ENCODE measurements around the gene RPTOR.

RPTOR gene

DNA sequence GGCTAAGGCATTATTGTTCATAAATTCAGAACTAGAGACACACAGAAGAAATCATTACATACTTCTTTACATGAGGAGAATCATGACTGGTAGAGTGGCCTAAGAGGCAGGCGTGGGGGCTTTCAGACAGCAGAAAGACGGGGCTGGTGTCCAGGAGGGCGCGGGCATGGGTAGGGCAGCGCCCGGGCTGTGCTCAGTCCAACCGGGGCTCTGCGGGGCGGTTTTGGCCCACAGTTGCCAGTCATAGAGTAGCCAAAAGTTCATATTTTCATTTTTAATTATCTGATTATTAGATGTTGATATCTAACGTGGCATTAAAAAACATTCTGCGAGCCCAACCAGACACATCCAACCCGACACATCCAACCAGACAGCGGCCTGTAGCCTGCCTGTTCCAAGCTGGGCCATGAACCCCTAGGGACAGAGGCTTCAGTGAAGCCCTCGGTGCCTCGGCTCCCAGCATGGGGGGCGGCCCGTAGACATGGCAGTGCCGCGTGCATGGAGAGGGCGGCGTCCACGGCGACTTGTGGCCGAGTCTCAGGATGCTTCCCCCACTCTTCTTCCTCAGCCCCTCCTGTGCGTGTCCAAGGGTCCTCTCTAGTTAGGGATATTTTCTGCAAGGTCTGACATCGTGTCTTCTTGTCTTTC, 284.7 kb downstream of the RPTOR start:
- DNase-seq (ENCODE audit: low read depth in 2 of 2), result no peak

DNA sequence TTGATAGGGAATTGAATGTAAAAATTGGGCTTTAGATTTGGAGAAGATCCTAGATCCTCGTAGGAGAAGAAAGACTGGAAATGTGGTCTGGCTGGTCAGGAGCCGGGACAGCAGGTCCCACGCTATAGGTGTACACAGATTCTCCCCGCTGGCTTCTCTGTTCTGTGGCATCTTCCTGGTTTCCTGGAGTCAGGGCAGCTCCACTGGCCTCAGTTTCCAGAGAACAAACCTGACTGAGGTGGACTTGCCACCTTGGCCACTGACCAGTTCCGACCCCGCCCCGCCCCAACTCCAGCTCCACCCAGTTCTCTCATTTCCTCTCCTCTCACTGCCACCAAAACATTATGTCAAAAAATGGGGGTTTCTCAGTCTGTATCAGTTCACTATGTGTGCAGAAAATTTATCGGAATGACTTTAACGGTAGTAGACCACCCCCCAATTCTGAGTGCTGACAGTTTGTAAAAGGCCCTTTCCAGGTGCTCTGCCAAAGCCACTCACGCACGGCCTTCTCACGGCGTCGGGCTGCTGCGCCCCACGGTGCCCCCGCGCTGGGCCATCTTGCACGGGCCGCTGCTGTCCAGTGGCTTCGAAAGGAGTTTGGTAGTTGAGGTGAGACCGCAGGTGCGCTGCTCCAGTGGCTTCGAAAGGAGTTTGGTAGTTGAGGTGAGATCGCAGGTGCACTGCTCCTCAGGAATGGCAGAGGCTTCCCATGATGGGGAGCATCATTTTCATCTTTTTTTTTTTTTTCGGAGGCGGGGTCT, 285.6 kb downstream of the RPTOR start:
- no peak for DNase-seq (ENCODE audit: low read depth in 2 of 2)

DNA sequence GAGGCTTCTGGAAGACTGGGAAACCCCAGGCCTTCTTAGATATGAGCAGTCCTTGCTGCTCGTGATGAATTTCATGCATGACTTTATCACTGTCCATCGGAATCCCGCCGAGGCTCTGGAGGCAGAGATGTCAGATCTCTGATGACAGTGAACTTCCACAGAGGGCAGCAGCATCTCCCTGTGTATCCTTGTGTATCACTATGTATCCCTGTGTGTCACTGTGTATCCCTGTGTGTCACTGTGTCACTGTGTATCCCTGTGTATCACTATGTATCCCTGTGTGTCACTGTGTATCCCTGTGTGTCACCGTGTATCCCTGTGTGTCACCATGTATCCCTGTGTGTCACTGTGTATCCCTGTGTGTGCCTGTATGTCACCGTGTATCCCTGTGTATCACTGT, 286.9 kb downstream of the RPTOR start:
- DNase-seq (ENCODE audit: low read depth in 2 of 2), result no peak

DNA sequence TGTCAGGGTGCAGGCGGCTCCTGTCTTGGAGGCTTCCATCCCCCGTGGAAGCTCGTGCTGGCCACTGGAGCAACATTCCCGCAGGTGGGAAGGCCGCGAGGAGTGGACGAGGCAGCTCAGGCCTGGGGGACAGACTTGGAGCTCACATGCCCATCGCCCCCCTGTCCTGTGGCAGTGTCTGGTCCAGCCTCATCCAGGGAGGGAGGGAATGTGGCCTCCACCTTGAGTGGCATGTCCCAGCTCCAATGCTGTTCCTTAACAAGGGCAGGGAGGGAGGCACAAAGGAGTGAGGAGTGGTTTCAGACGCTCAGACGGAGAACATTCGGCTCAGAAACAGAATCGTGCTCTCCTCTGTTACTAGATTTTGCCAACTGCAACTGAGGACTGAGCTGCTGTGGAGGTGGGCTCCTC, 287.6 kb downstream of the RPTOR start:
- DNase-seq (ENCODE audit: low read depth in 2 of 2), result no peak

DNA sequence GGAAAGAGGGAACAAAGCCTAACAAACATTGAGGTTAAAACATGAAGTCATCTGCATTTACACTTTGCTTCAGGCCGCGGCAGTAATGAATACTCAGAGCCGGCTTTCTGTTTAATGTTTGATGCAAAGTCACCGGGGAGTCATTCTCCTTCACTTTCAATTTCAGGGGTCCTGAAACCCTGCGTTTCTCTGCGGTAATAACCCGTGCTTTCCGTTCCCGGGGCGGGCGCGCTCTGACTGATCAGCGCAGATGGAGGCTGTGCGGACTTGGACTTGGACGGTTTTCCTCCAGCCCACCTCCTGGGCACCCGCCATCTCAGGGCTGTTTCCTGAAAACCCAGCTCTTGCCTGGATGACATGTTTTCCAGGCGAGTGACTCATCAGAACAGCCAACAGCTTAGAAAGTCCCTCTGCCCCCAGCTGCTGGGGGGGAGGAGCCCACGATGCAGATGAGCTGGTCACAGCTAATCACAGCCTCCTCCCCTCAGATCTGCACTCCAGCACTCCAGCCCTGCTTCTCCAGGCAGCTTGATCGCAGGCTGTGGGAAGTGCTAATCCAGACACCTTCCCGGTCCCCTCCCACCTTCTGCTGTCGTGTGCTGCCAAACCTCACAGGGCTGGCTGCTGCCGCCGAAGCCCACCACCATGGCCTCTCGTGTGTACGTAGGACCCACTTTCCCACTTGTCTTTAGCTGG, 288.4 kb downstream of the RPTOR start:
- peak; percentile 73 to 81 for DNase-seq (ENCODE audit: low read depth in 2 of 2)

DNA sequence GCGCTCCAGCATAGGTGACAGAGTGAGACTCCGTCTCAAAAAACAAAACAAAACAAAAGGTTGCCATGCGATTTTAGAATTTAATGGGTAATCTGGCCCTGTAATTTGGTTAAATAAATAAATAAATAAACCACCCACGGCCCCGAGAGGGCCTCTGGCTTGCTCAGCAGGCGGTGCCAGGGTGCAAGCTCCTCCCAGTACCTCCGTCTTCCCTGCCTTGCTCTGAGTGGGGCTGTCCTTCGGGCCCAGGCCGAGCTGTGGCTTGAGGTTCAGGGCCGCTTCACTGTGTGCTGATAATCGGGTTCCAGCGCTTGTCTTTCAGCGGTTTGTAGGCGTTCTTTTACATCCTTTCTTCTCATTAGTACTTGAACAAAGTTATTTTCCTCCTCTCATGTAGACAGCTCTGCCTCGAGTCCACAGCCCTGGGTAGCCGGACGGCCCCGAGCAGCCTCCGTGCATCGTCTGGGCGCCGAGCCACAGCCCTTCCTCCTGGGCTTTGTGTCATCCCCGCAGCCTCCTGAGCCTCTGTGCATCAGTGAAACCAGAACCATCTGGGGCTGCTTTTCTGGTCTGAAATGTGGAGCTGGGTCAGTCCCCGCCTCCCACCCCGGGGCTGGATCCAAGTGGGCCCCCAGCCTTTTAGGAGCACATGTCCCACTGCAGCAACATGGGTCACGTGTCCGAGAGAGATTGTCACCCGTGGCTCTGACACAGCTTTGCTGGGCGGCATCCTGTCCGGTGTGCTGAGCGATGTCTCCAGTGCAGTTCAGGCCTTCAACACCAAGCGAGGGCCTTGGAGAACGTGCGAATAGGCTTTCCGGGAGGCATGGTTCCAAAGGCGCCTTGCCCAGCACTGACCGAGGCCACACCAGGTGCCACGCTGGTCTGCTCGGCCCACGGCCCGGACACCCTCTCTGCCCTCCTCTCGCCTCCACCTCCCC, 289.6 kb downstream of the RPTOR start:
- DNase-seq (ENCODE audit: low read depth in 2 of 2), result no peak

DNA sequence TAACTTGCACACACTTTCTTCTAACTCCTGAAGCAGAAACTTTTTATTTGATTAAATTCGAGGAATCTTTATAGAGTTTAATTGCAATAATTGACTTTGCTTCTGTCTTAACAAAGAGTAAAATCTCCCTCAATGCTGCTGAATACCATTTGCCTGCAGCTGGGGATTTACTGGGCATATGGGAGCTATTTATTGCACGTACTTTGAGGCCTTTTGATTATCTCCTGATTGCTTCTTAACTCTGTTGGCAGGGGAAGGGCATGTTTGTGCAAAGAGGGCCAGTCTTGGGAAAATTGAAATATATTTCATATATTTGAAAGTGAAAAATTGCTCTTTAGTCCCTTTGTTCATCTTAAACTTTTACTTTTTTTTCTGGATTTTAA, 290.2 kb downstream of the RPTOR start:
- no peak for DNase-seq (ENCODE audit: low read depth in 2 of 2)

DNA sequence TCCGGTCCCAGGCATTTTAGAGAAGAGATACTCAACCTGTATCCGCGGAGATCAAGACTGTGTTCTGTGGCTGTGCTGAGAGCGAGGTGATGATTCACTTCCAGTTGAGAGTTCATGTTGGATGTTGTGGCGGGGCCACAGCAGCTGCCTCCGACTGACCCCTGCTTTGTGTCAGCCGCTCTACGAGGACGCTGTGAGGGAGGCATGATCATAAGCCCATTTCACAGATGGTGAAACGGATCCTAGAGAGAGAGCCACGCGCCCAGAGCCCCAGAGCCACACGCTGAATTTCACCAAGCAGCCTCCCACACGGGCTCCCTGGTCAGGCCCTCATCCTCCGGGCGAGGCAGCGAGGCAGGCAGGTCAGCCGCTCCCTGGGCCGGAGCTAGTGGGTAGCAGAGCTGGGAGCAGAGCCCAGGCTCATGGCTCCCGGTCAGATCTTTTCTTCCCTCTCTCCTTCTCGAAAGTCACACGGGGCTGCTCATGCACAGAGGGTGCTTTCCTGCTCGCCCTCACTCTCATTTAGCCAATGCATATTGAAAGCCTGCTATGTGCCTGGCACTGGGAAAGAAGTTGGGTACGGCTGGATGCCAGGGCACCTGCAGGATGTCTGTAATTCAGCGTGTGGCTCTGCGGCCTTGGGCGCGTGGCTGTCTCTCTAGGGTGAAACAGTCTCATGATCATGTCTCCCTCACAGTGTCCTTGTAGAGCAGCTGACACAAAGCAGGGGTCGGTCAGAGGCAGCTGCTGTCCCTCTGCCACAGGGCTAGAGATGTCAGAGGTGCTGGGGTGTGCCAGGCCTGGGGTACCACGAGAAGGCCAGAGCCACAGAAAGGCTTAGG, 291.4 kb downstream of the RPTOR start:
- no peak for DNase-seq (ENCODE audit: low read depth in 2 of 2)

DNA sequence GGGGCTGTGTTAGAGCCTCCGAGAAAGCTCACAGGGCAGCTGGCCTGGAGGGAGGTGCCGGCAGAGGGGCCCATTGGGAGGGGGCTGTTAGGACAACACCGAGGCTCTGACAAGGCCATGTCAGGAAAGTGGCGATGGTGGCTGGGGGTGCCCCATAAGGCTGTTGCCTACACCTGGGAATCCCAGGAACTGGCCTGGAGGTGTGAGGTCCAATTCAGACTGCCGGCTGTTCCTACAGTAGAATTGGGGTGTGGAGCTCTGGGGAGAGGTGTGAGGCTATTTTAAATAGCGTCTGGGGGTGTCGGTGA, 292.0 kb downstream of the RPTOR start:
- DNase-seq (ENCODE audit: low read depth in 2 of 2), result no peak

DNA sequence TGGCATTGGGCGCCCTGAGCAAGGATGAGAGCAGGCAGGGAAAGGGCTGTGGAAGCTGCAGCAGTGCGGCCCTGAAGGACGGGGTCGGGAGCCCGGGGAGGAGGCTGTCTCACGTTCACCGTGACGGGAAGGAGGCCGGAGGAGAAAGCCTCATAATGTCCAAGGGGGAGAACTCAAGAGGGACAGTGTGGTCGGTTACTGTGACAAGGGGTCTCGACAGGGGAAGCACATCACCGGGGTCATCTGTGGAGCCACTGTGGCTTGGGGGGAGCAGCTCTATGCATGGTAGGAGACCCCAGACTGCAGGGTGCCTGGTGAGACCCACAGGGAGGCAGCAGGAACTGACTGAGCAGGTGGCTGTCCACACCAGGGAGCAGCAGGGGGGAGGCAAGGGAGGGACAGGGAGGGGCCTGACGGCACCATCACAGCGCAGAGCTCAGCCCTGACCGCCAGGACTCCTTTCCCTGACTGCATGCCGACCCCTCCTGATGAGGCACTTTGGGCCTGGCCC, 292.4 kb downstream of the RPTOR start:
- no peak for DNase-seq (ENCODE audit: low read depth in 2 of 2)

DNA sequence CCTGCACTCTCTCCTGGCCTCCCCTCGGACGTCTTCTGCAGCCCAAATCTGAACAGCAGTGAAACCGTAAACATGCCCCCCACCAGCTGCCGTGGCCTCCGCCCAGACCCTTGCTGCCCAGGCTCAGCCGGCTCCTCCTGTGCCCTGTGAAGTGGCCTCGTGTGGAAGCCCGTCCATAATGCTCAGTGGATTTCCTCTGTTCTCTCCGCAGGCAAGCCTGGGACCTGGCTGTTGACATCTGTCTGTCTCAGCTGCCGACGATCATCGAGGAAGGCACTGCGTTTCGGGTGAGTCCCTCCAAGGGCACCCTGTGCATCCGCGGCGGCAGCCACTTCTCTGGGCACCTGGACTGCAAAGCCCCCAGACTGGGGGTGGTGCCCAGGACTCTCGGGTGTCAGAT, 293.1 kb downstream of the RPTOR start:
- no peak for DNase-seq (ENCODE audit: low read depth in 2 of 2)

DNA sequence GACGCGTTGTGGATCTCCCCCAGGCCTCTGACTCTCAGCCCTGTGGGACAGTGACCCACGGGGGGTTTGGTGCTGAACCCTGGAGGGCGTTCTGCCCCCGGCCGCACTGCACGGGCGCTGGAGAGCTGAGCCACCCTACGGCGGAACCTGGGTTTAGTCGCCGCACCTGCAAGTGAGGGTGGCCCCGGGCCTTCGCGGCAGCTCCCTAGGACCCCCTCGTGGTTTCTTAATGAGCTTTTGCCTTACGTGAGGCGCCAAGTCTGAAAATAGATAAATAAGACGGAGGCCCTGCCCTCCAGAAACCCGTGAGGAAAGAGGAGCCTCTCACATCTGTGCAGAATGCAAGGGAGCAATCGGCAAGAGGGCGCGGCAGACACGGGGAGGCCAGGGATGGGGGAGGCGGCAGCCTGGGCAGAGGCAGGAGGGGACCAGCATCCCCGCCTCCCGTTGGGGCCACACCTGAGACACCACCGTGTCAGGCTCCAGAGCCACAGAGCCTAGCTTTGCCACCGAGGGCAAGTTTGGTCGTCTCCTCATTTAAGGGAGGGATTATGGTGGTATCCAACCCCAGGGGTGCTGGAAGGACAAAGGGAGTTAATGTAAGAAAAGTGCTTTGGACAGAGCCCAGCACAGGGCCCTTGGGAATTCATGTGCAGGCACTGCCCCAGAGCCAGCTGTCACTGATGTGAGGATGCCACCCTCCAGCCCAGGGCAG, 293.8 kb downstream of the RPTOR start:
- no peak for DNase-seq (ENCODE audit: low read depth in 2 of 2)

DNA sequence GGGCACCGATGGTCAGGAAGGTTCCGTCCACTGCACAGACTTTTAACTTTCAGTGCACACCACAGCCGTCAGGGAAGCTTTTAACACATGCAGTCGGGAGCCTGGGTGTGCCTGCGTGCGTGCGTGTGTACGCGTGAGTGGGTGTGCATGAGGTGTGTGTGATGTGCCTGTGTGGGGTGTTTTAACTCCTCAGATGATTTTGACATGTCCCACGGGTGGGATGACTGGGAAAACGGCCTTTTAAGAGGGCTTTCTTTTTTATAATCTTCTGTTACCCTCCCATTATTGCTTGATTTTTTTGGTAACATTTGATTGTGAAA, 294.3 kb downstream of the RPTOR start:
- DNase-seq (ENCODE audit: low read depth in 2 of 2), result no peak

DNA sequence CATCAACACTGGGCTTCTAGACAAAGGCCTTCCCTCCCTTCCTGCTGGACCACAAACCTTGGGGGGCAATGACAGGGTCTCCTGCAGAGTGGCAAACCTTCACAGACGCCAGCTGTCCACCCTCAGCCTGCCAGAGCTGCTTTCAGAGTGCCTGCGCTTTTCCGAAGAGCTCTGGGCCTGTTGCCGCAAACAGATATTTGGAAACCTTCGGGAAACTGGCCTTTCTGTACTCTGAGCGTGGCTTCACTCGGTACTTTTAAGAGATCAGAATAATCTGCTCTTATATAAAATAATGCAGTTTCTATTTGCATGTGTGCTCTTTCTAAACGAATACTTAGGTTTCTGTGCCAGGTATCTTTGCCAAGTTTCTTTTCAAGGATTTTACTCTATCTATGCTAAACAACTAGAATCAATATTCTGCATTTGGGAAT, 294.9 kb downstream of the RPTOR start:
- no peak for DNase-seq (ENCODE audit: low read depth in 2 of 2)

DNA sequence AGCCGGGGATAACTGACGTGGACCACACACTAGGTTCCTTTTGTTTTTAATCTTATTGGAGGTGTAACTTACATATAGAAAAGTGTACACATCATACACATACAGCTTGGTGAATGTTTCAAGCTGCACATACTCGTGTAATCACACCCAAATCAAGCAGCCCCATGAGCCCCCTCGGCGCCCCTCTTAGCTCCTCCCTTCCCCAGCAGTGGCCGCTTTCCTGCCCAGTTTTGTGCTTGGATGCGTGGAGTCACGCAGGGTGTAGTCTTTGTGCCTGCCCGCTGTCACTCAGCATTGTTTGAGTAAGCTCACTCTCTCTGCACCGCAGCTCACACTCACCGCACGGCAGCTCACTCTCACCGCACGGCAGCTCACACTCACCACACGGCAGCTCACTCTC, 295.3 kb downstream of the RPTOR start:
- no peak for DNase-seq (ENCODE audit: low read depth in 2 of 2)

DNA sequence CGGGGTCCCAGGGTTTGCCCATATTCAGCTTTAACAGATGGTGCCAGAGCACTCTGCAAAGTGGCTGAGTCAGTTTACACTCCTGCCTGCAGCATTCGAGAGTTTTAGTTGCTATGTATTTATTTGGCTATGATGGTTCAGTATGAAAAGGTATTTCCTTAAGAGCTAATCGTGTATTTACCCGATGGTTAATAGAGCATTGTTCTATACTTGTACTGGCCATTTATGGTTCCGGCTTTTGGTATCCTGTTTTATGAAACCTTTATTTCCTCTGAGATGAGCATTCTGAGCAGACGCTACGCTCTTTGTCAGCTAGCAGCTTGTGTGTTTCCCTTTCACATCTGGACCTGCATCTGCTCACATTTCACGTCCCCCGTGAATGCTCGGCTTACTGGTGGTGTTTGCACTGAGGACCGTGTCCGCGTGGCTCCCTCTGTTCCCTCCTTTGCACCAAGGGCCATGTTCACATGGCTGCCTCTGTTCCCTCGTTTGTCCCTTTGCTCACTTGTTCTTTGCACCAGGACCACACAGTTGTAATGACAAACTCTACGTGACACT, 297.9 kb downstream of the RPTOR start:
- no peak for DNase-seq (ENCODE audit: low read depth in 2 of 2)

DNA sequence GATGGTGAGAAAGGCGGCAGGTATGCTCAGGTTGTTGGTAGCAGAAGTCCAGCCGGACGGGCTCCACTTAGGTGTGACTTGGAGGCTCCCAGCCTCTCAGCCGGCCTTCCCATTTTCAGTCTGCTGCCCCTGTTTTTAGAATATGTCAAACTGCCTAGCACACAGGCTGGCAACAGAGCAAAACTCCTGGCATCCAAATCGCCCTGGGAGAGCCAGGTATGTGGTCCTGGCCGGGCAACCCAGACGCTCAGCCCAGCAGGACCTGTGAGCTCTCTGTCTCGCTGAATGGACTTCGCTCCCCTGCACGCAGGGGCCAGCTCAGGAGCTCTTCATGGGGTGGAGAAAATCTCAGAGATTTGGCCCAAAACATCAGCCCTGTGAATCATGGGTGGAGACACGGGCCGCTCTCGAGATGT, 299.1 kb downstream of the RPTOR start:
- DNase-seq (ENCODE audit: low read depth in 2 of 2), result no peak

DNA sequence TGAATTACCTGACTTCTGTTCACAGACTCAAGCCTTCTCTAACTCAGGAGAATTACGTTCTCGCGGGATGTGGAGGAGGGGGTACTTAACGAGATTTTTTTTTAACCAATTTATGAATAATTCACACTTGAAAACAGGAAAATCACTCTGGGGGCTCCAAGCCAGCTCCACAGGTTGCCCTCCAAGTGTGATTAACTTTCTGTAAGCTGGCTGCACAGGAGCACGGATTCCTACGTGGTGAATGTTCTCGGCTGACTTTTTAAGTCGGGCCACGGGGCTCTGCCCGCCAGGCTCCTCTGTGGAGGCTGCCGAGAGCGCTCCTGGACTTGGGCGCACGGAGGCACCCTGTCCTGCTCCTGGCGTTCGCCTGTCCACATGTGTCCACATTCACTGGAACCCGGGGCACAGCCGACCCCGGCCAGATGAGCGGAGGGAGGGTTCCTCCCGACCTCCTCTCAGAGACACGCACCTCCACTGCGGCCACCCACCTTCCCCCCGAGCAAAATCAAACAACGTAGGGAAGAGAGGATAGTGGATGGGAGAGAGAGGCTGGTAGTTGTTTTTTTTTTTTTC, 299.9 kb downstream of the RPTOR start:
- no peak for DNase-seq (ENCODE audit: low read depth in 2 of 2)

DNA sequence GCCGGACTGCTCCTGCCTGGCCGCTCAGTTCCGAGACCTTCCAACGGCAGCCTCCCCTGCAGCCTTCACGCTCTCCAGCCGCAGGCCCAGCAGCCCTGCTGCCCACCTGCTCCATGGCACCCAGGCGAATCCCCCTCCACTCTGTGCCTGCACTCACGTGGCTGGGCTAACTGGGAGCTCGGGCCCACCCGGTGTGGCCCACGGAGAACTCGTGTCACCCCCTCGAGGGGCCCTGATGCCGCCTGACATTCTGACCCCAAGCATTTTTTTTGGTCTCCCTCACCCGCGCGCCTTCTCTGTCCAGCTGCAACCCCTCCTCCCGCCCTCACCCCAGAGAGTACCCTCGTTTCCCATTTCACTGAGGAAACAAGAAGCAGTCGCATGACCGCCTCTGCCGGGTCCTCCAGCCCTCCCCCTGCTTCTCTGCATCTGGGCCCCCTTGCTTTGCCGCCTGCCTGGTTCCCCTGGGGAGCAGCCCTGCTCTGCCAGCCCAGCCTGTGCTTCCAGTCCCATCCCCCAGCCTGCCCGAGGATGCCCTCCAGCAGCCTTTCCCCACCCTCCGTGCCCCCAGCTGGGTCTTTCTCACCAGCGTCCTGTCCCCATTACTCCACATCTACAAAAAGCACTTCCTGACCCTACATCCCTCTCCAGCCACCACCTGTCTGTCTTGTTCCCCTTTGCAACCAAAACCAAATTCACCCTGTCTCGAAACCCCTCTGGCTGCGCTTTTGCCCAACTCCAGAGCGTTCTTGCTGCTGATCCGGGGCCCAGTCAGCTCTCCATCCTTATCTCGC, 300.6 kb downstream of the RPTOR start:
- no peak for DNase-seq (ENCODE audit: low read depth in 2 of 2)

All from stimulated activated CD4-positive, alpha-beta T cell treated with anti-CD3 and anti-CD28 coated beads, Interleukin-15, amount 100 ng/mL, for 48 hours (primary cell).